Fibroblast of the conjunctiva (primary cell): Measurements from ENCODE around the gene ZNF536.

Source experiments
- DNase-seq: peaks from one replicate; pipeline ENCODE4 v3.0.0-alpha.2; 2010; ENCODE audit warnings: low read depth

The ZNF536 gene

DNA sequence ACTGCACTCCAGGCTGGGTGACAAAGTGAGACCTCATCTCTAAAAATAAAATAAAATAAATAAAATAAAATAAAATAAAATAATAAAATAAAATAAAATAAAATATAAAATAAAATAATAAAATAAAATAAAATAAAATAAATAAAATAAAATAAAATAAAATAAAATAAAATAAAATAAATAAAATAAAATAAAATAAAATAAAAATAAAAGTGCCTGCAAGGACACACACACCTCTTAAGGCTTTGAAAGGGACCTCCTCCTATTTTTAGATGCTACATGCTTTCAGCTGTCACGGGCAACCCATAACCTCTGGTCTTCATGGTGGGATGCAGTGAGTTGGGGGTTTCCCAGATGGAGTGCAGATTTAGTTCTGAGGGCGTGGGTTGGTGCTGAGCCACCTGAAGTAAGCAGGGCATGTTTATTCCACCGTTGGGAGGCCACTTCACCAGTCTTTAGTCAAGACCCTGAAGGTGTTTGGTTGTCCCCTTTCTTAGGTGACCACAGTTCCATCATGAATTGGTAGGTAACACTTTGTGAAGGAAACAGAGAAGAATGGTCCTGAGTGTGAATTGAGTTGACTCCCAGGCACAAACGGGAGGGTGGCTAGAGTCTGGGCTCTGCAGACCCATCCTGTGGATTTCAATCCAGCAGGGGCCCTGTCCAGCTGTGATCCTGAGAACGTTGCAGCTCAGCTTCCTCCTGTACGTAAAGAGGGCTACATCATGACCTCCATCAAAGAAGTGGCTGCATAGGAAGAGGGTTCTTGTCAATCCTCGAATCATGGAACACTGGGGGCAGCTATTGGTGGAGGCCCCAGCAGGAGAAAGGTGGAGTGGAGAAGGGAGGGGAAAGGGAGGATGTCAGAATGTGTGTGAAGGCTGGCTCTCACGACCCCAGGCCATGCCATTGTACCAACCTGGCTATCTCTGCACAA lies 234.2 kb downstream of the ZNF536 start:
- DNase-seq: no peak
